GM18520 (cell line): ENCODE results near the gene TGFB2.

Experiments
- ATAC-seq: cut with Tn5 transposase; IDR thresholded peaks from one replicate; pipeline ENCODE4 v1.9.1; 2021; ENCODE audit not compliant: unreplicated experiment

TGFB2 gene

GRCh38 chr1:218415726-218416125, 70.6 kb downstream of the TGFB2 start:
- ATAC-seq, result no peak

GRCh38 chr1:218421531-218421930, 76.4 kb downstream of the TGFB2 start:
- ATAC-seq, result no peak

- ATAC-seq, result no peak
These were observed 79.4 kb downstream of the TGFB2 start for GRCh38 chr1:218424502-218424901.

- ATAC-seq, result no peak
These were observed 80.7 kb downstream of the TGFB2 start for GRCh38 chr1:218425647-218426342.

GRCh38 chr1:218426343-218426657, 81.2 kb downstream of the TGFB2 start:
- no peak for ATAC-seq

- ATAC-seq, result no peak
These were observed 84.2 kb downstream of the TGFB2 start for GRCh38 chr1:218429301-218429700.

GRCh38 chr1:218430346-218430745, 85.2 kb downstream of the TGFB2 start:
- ATAC-seq, result no peak

GRCh38 chr1:218430822-218431221, 85.7 kb downstream of the TGFB2 start:
- ATAC-seq, result no peak

GRCh38 chr1:218431476-218431875, 86.3 kb downstream of the TGFB2 start:
- no peak for ATAC-seq

GRCh38 chr1:218433744-218434143, 88.6 kb downstream of the TGFB2 start:
- no peak for ATAC-seq

GRCh38 chr1:218435528-218435927, 90.4 kb downstream of the TGFB2 start:
- no peak for ATAC-seq

- ATAC-seq, result no peak
These were observed 91.2 kb downstream of the TGFB2 start for GRCh38 chr1:218436346-218436745.

GRCh38 chr1:218436997-218437396, 91.9 kb downstream of the TGFB2 start:
- no peak for ATAC-seq

- ATAC-seq, result no peak
These were observed 94.6 kb downstream of the TGFB2 start for GRCh38 chr1:218439541-218440295.

GRCh38 chr1:218443255-218443654, 98.1 kb downstream of the TGFB2 start:
- ATAC-seq, result no peak

GRCh38 chr1:218444173-218444572, 99.0 kb downstream of the TGFB2 start:
- no peak for ATAC-seq

GRCh38 chr1:218444588-218444987, 99.5 kb downstream of the TGFB2 start:
- ATAC-seq, result no peak

GRCh38 chr1:218447010-218447689, 102.0 kb downstream of the TGFB2 start:
- ATAC-seq, result no peak

- no peak for ATAC-seq
These were observed 106.3 kb downstream of the TGFB2 start for GRCh38 chr1:218451415-218451814.

GRCh38 chr1:218454700-218455282, 109.7 kb downstream of the TGFB2 start:
- ATAC-seq, result no peak

- ATAC-seq, result peak; percentile 68
These were observed 111.3 kb downstream of the TGFB2 start for GRCh38 chr1:218456444-218456843.

- ATAC-seq, result no peak
These were observed 114.3 kb downstream of the TGFB2 start for GRCh38 chr1:218459450-218459849.
